HepG2 (cell line): ENCODE results near the gene ACP5. TPM values are rescaled to one million over a fixed set of nuclear protein-coding genes. Genes with fewer than 3 reads are reported as not detected.

Experiments used
- HNRNPL ChIP-seq: fragments of 200-400 bp; formaldehyde crosslinking; IDR thresholded peaks from 2 replicates; pipeline ENCODE4 v1.6.1; 2017; ENCODE audit warnings: mild to moderate bottlenecking, low read depth, low read length
- NRL ChIP-seq: sonication (generic); formaldehyde crosslinking; IDR thresholded peaks from 2 replicates; pipeline ENCODE4 v1.5.0; 2020; ENCODE audit warnings: missing genetic modification reagents, mild to moderate bottlenecking, moderate library complexity, borderline replicate concordance
- POGZ ChIP-seq: sonication (generic); formaldehyde crosslinking; IDR thresholded peaks from 2 replicates; pipeline ENCODE4 v1.4.0; 2020; ENCODE audit warnings: mild to moderate bottlenecking, missing genetic modification reagents
- RARA ChIP-seq: IDR thresholded peaks from 2 replicates; pipeline ENCODE4 v1.6.1; 2016; ENCODE audit warnings: missing genetic modification reagents, missing compliant biosample characterization
- REL ChIP-seq: sonication (generic); formaldehyde crosslinking; conservative IDR thresholded peaks from 2 replicates; pipeline ENCODE4 v1.8.0; 2022; ENCODE audit warnings: mild to moderate bottlenecking, missing genetic modification reagents, moderate library complexity
- SIX4 ChIP-seq: sonication (generic); formaldehyde crosslinking; IDR thresholded peaks from 2 replicates; pipeline ENCODE4 v1.4.0; 2020; ENCODE audit warnings: missing genetic modification reagents
- ZBTB2 ChIP-seq: sonication (generic); formaldehyde crosslinking; IDR thresholded peaks from 2 replicates; pipeline ENCODE4 v1.8.0; 2022; ENCODE audit warnings: low read depth, missing genetic modification reagents
- ZNF318 ChIP-seq: sonication (generic); formaldehyde crosslinking; IDR thresholded peaks from 2 replicates; pipeline ENCODE4 v1.4.0; 2020; ENCODE audit warnings: mild to moderate bottlenecking, missing genetic modification reagents
- ZNF432 ChIP-seq: sonication (generic); formaldehyde crosslinking; IDR thresholded peaks from 2 replicates; pipeline ENCODE4 v1.5.0; 2020; ENCODE audit warnings: missing genetic modification reagents, mild to moderate bottlenecking, borderline replicate concordance
- ZNF639 ChIP-seq: conservative IDR thresholded peaks from 2 replicates; pipeline ENCODE4 v1.6.1; 2018; ENCODE audit warnings: missing genetic modification reagents
- ZNF710 ChIP-seq: sonication (generic); formaldehyde crosslinking; IDR thresholded peaks from 2 replicates; pipeline ENCODE4 v1.5.0; 2020; ENCODE audit warnings: mild to moderate bottlenecking, missing genetic modification reagents, borderline replicate concordance
- ZNF773 ChIP-seq: sonication (generic); formaldehyde crosslinking; IDR thresholded peaks from 2 replicates; pipeline ENCODE4 v1.4.0; 2020; ENCODE audit warnings: missing genetic modification reagents, borderline replicate concordance
- ZNF776 ChIP-seq: sonication (generic); formaldehyde crosslinking; IDR thresholded peaks from 2 replicates; pipeline ENCODE4 v1.4.0; 2020; ENCODE audit warnings: mild to moderate bottlenecking, missing genetic modification reagents
- ZNF780A ChIP-seq: sonication (generic); formaldehyde crosslinking; IDR thresholded peaks from 2 replicates; pipeline ENCODE4 v1.8.0; 2022; ENCODE audit warnings: mild to moderate bottlenecking, missing genetic modification reagents, moderate library complexity
- polyA plus RNA-seq, 8 experiments: library from polyadenylated mRNA; depleted of rRNA in 3 of 8; stranded (reverse) in 7 of 8; unstranded in 1 of 8; fragments of >200 nt; fragmentation: Illumina TruSeq in 4 of 8; extraction: Trizol in 4 of 8; gene quantifications; 2 replicates each; pipeline versions ENCODE4 v1.2.1 to v1.2.3, GENCODE V29; 2011 to 2016; ENCODE audit warnings: low read depth in 4 of 8, missing spikeins in 1 of 8, mixed read lengths in 1 of 8; ENCODE audit not compliant: insufficient read depth in 1 of 8
- total RNA-seq, 5 experiments: library from RNA; depleted of rRNA; stranded (reverse); fragments of >200 nt; fragmentation: Illumina TruSeq; extraction: Trizol; gene quantifications; 2 replicates each; pipeline ENCODE4 v1.2.3, GENCODE V29; 2016; ENCODE audit warnings: low read depth in 1 of 5

Gene ACP5
- total and polyA plus RNA-seq, 2 of the 13 experiments (the other 11 are each of a cell fraction or from before 2014, with no cell fraction given): 1.3 to 6.7 TPM

GRCh38 chr19:11547929-11548700 lies 29.3 kb downstream of the ACP5 start (continued):
- no peak for TF ChIP-seq ZNF318
- no peak for TF ChIP-seq ZNF639 (CRISPR knock-in tag)
- TF ChIP-seq ZBTB2 (CRISPR knock-in tag): no peak
- TF ChIP-seq REL (CRISPR knock-in tag): no peak
- TF ChIP-seq POGZ (CRISPR knock-in tag): no peak
- TF ChIP-seq RARA (CRISPR knock-in tag): peak; percentile 60
- TF ChIP-seq ZNF432 (CRISPR knock-in tag): no peak
- no peak for TF ChIP-seq ZNF780A (CRISPR knock-in tag)
- TF ChIP-seq ZNF773 (CRISPR knock-in tag): no peak
- TF ChIP-seq ZNF710 (CRISPR knock-in tag): no peak
- TF ChIP-seq HNRNPL: no peak
- no peak for TF ChIP-seq SIX4 (CRISPR knock-in tag)
- no peak for TF ChIP-seq ZNF776 (CRISPR knock-in tag)
- TF ChIP-seq NRL (CRISPR knock-in tag): no peak
- TF ChIP-seq, all 625 proteins: peak for 14
